Measurements from ENCODE around the gene TNXB. TPM values are rescaled to one million over a fixed set of nuclear protein-coding genes. Genes with fewer than 3 reads are reported as not detected.

TNXB gene
- total RNA-seq, 1 donor from 2014 or later, result 130 TPM

Small RNAs within 50 kb of the gene (small RNA-seq; reads per million reads assigned to genes)
- not detected for gene RNA5SP206

Other genes starting within 250 kb of the TNXB start
- gene NEU1, start 246.5 kb downstream of the TNXB start, total RNA-seq, result 23.0 TPM
- gene SLC44A4, start 230.3 kb downstream of the TNXB start, total RNA-seq, result 0.52 TPM
- 24.0 TPM for gene EHMT2, start 211.6 kb downstream of the TNXB start, total RNA-seq
- 6.3 TPM for gene ZBTB12, start 207.3 kb downstream of the TNXB start, total RNA-seq
- gene C2, start 181.6 kb downstream of the TNXB start, total RNA-seq, result 8.4 TPM
- 3.7 TPM for gene CFB, start 163.2 kb downstream of the TNXB start, total RNA-seq
- 61.6 TPM for gene NELFE, start 150.4 kb downstream of the TNXB start, total RNA-seq
- 25.1 TPM for gene SKIC2, start 150.2 kb downstream of the TNXB start, total RNA-seq
- 4.7 TPM for gene DXO, start 137.2 kb downstream of the TNXB start, total RNA-seq
- gene C4A, start 127.3 kb downstream of the TNXB start, total RNA-seq, result 14.1 TPM
- gene C4B, start 94.5 kb downstream of the TNXB start, total RNA-seq, result 18.3 TPM
- not detected for gene CYP21A2, start 70.9 kb downstream of the TNXB start, total RNA-seq
- gene ATF6B, start 18.9 kb upstream of the TNXB start, total RNA-seq, result 14.1 TPM
- gene FKBPL, start 20.9 kb upstream of the TNXB start, total RNA-seq, result 5.7 TPM
- not detected for gene PRRT1, start 42.6 kb upstream of the TNXB start, total RNA-seq
- 31.3 TPM for gene PPT2, start 44.8 kb upstream of the TNXB start, total RNA-seq
- gene EGFL8, start 55.3 kb upstream of the TNXB start, total RNA-seq, result 14.6 TPM
- gene AGPAT1, start 66.7 kb upstream of the TNXB start, total RNA-seq, result 8.4 TPM
- 57.9 TPM for gene RNF5, start 69.1 kb upstream of the TNXB start, total RNA-seq
- 0.52 TPM for gene AGER, start 74.9 kb upstream of the TNXB start, total RNA-seq
- 50.1 TPM for gene PBX2, start 80.9 kb upstream of the TNXB start, total RNA-seq
- gene GPSM3, start 83.3 kb upstream of the TNXB start, total RNA-seq, result 1.6 TPM
- 9.9 TPM for gene NOTCH4, start 114.7 kb upstream of the TNXB start, total RNA-seq

Data from skeletal muscle tissue (tissue), 2 donors.